SU-DHL-6 (cell line): Measurements from ENCODE around the gene ARHGAP6.

Experiments
- CTCF ChIP-seq: fragments of 200-600 bp; sonication (generic); IDR thresholded peaks from one replicate; pipeline ENCODE4 v1.5.1; 2017; ENCODE audit warnings: antibody characterized with exemption, mild to moderate bottlenecking, low read length, moderate library complexity; ENCODE audit not compliant: insufficient read depth, poor library complexity, severe bottlenecking
- EZH2phosphoT487 ChIP-seq: fragments of 200-600 bp; sonication (generic), shearing (Covaris generic); conservative IDR thresholded peaks from 2 replicates; pipeline ENCODE4 v1.6.1; 2018; ENCODE audit warnings: mild to moderate bottlenecking, antibody characterized with exemption, low read length, moderate library complexity, mixed read lengths

- TF ChIP-seq CTCF, result no peak
- no peak for TF ChIP-seq EZH2phosphoT487
Observed at GRCh38 chrX:11600578-11600977, 65.1 kb downstream of the ARHGAP6 start.
